Esophagus muscularis mucosa (tissue), 4 donors: ENCODE results near the gene CXXC5.

Experiments used
- CTCF ChIP-seq, 3 experiments: fragments of 200-600 bp in 2 of 3; fragments of 450-650 bp in 1 of 3; sonication (generic) in 2 of 3; IDR thresholded peaks; one replicate each; pipeline ENCODE4 v1.5.1; 2017 to 2019; ENCODE audit warnings: antibody characterized with exemption in 3 of 3, mild to moderate bottlenecking in 2 of 3, moderate library complexity in 1 of 3
- EP300 ChIP-seq: sonication (generic); formaldehyde crosslinking; IDR thresholded peaks from one replicate; pipeline ENCODE4 v1.6.1; 2017; ENCODE audit warnings: antibody characterized with exemption
- POLR2A ChIP-seq: fragments of 450-650 bp; IDR thresholded peaks from one replicate; pipeline ENCODE4 v1.6.1; 2017; ENCODE audit warnings: antibody characterized with exemption, moderate library complexity, mild to moderate bottlenecking, low read depth
- POLR2AphosphoS5 ChIP-seq, 2 donors: sonication (generic); formaldehyde crosslinking; IDR thresholded peaks; one replicate each; pipeline ENCODE4 v1.6.1; 2017; ENCODE audit warnings: antibody characterized with exemption in 2 of 2

- TF ChIP-seq CTCF (IDR thresholded peaks at IDR 0.05) (no peak), EP300 (no peak), POLR2A (peak; percentile 11), POLR2AphosphoS5 (IDR thresholded peaks at IDR 0.05) (no peak)
These were observed 1.2 kb downstream of the CXXC5 start for GRCh38 chr5:139649082-139649991.
